Kidney (tissue), 14 donors: Measurements from ENCODE around the gene COL6A3. TPM values are rescaled to one million over a fixed set of nuclear protein-coding genes. Genes with fewer than 3 reads are reported as not detected.

Source experiments
- DNase-seq, 5 donors: peaks; one replicate each; pipeline ENCODE4 v3.0.0-alpha.2; 2013 to 2020
- FAIRE-seq: peaks from 2 replicates; lab custom pipeline; 2012; peaks lifted over from hg19 to GRCh38; lab: Jason Lieb, UNC
- H3K27ac ChIP-seq, 2 donors: one replicate each; pipeline ENCODE4 v1.7.0; 2013; ENCODE audit warnings: low read depth in 2 of 2, low read length in 2 of 2, inconsistent platforms in 1 of 2
- H3K27me3 ChIP-seq: one replicate; pipeline ENCODE4 v1.7.1; 2013; ENCODE audit warnings: low read length, inconsistent platforms; ENCODE audit not compliant: control insufficient read depth, insufficient read depth
- H3K36me3 ChIP-seq, 3 donors: one replicate each; pipeline versions ENCODE4 v1.7.0 to v1.7.1; 2013; ENCODE audit warnings: low read length in 3 of 3, control low read depth in 1 of 3, inconsistent platforms in 1 of 3; ENCODE audit not compliant: insufficient read depth in 3 of 3, control insufficient read depth in 2 of 3
- H3K4me1 ChIP-seq, 3 donors: one replicate each; pipeline versions ENCODE4 v1.7.0 to v1.7.1; 2013; ENCODE audit warnings: low read length in 3 of 3, inconsistent platforms in 1 of 3, low read depth in 1 of 3; ENCODE audit not compliant: control insufficient read depth in 2 of 3, insufficient read depth in 2 of 3
- H3K4me3 ChIP-seq, 3 donors: one replicate each; pipeline versions ENCODE4 v1.7.0 to v1.8.1; 2013; ENCODE audit warnings: low read length in 3 of 3, control low read depth in 1 of 3, inconsistent platforms in 1 of 3
- H3K9ac ChIP-seq, 3 donors: one replicate each; pipeline versions ENCODE4 v1.7.0 to v1.7.1; 2013; ENCODE audit warnings: low read length in 3 of 3, control low read depth in 1 of 3, inconsistent platforms in 1 of 3
- H3K9me3 ChIP-seq, 3 donors: one replicate each; pipeline versions ENCODE4 v1.7.0 to v1.7.1; 2013; ENCODE audit warnings: low read length in 3 of 3, control low read depth in 1 of 3, inconsistent platforms in 1 of 3; ENCODE audit not compliant: control insufficient read depth in 2 of 3, insufficient read depth in 1 of 3
- intact Hi-C: fragments of 100-400 bp; cut with DNase I; formaldehyde crosslinking; loops from one replicate; pipeline ENCODE4 v1.11.1; 2022
- polyA plus RNA-seq: library from polyadenylated mRNA; stranded (reverse); fragments of 350-450 nt; fragmentation: Illumina TruSeq; extraction: RNeasy Lipid Tissue Mini Kit (QIAGEN cat#74804); gene quantifications from one replicate; pipeline ENCODE4 v1.2.3, GENCODE V29; 2014; ENCODE audit warnings: low read depth, low replicate concordance; ENCODE audit not compliant: insufficient read depth
- total RNA-seq: library from RNA; stranded (reverse); fragmentation: NEBNext Ultra II Directional; extraction: Animal tissue kit (Norgen Biotek cat#: 25700); gene quantifications from one replicate; pipeline ENCODE4 v1.2.1, GENCODE V29; 2021
- TF ChIP-seq, protein P1 (sequence below): IDR thresholded peaks from 3 replicates; pipeline ENCODE4 v1.5.1; 2012; ENCODE audit warnings: mild to moderate bottlenecking, moderate library complexity, borderline replicate concordance; ENCODE audit not compliant: insufficient read depth; ENCODE audit errors: extremely low read depth
- donor health status: control.
- donor health status: control.
- donor health status: control.
- donor health status: control.
- donor health status: control.
- donor health status: DM: yes; HTN: yes; CAD: no.
- donor health status: Normal renal cell carcinoma (clear cell type).

COL6A3 gene
- total and polyA plus RNA-seq, 2 donors from 2014 or later = 3.8 to 59.5 TPM

- DNase-seq (peak in 1 of 5 donors; percentile 38), FAIRE-seq (no peak)
Observed at GRCh38 chr2:237445611-237446337, 31.8 kb upstream of the COL6A3 start.

DNA sequence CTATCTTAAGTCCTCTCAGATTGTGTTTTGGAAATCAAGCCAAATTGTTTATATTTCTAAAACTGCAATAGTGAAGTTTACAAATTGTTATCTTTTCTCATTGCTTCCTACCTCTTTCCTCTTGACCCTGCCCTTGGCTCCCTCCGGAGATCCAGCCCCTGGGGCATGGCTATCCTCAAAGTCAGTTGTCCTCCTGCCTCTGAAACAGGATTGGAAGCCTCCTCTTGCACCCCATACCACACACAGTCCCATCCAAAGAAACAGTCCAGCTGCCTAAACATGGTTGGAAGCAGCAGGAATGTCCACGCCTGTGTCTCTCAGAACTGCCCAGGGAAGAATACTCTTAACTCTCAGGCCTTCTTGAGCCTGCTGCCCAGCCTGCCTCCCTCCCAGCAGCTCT lies 30.1 kb upstream of the COL6A3 start:
- Histone ChIP-seq H3K9ac (no peak overlapping the region), H3K27ac (no peak overlapping the region), H3K36me3 (no peaks in the 10 kb centered on the region), H3K4me1 (peaks cover 0 to 4% (median 2%) of the 10 kb centered on the region in 3 donors), H3K4me3 (no peak overlapping the region), H3K9me3 (no peaks in the 10 kb centered on the region), H3K27me3 (no peaks in the 10 kb centered on the region)
- intact Hi-C loops = no loop called here
- DNase-seq = peak in 1 of 5 donors; percentile 56
- FAIRE-seq = no peak
- TF ChIP-seq, protein P1, sequence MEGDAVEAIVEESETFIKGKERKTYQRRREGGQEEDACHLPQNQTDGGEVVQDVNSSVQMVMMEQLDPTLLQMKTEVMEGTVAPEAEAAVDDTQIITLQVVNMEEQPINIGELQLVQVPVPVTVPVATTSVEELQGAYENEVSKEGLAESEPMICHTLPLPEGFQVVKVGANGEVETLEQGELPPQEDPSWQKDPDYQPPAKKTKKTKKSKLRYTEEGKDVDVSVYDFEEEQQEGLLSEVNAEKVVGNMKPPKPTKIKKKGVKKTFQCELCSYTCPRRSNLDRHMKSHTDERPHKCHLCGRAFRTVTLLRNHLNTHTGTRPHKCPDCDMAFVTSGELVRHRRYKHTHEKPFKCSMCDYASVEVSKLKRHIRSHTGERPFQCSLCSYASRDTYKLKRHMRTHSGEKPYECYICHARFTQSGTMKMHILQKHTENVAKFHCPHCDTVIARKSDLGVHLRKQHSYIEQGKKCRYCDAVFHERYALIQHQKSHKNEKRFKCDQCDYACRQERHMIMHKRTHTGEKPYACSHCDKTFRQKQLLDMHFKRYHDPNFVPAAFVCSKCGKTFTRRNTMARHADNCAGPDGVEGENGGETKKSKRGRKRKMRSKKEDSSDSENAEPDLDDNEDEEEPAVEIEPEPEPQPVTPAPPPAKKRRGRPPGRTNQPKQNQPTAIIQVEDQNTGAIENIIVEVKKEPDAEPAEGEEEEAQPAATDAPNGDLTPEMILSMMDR = no peak

More at GRCh38 chr2:237445611-237446337, 31.8 kb upstream of the COL6A3 start:
- no peak overlapping the region for H3K27ac ChIP-seq
- TF ChIP-seq, protein P1 = no peak
- H3K27me3 ChIP-seq = no peaks in the 10 kb centered on the region
- H3K9ac ChIP-seq = no peak overlapping the region
- H3K4me3 ChIP-seq = no peak overlapping the region
- H3K36me3 ChIP-seq = no peaks in the 10 kb centered on the region
- intact Hi-C loops = no loop called here
- peaks cover 0 to 11% (median 4%) of the 10 kb centered on the region in 3 donors for H3K4me1 ChIP-seq
- no peaks in the 10 kb centered on the region for H3K9me3 ChIP-seq

GRCh38 chr2:237441605-237442274 lies 27.8 kb upstream of the COL6A3 start:
- Histone ChIP-seq H3K4me1 (peaks cover 0 to 4% (median 0%) of the 10 kb centered on the region in 3 donors), H3K27me3 (no peaks in the 10 kb centered on the region), H3K9ac (no peak overlapping the region), H3K4me3 (no peak overlapping the region), H3K27ac (no peak overlapping the region), H3K9me3 (no peaks in the 10 kb centered on the region), H3K36me3 (no peaks in the 10 kb centered on the region)
- TF ChIP-seq, protein P1 = no peak
- peak in 3 of 5 donors; percentile 64 to 86 (median 80) for DNase-seq
- intact Hi-C loops = no loop called here
- no peak for FAIRE-seq
